Kidney epithelial cell (primary cell): Measurements from ENCODE around the gene SH3RF3. TPM values are rescaled to one million over a fixed set of nuclear protein-coding genes. Genes with fewer than 3 reads are reported as not detected.

Experiments used
- DNase-seq: peaks from one replicate; pipeline ENCODE4 v3.0.0-alpha.2; 2010; ENCODE audit warnings: low read depth
- H3K27me3 ChIP-seq: 2 replicates; pipeline ENCODE4 v1.6.0; 2011; ENCODE audit warnings: low read length; ENCODE audit not compliant: control insufficient read depth, insufficient read depth
- H3K36me3 ChIP-seq: 2 replicates; pipeline ENCODE4 v1.5.1; 2011; ENCODE audit warnings: low read length; ENCODE audit not compliant: control insufficient read depth, insufficient read depth
- H3K4me3 ChIP-seq: 2 replicates; pipeline ENCODE4 v1.5.1; 2011; ENCODE audit warnings: low read depth, mild to moderate bottlenecking, control low read depth, low read length
- CTCF ChIP-seq: IDR thresholded peaks from 2 replicates; pipeline ENCODE4 v1.5.1; 2011; ENCODE audit warnings: mild to moderate bottlenecking, moderate library complexity, low read length, control low read depth, inconsistent platforms; ENCODE audit not compliant: insufficient read depth, poor library complexity, severe bottlenecking
- total RNA-seq: library from RNA; depleted of rRNA; stranded (reverse); fragments of >200 nt; gene quantifications from 2 replicates; pipeline ENCODE4 v1.2.3, GENCODE V29; 2015

The SH3RF3 gene
- total RNA-seq, 1 donor from 2014 or later: 9.6 TPM

GRCh38 chr2:109247812-109248211 is 118.8 kb downstream of the SH3RF3 start:
- DNase-seq: no peak
- Histone ChIP-seq H3K36me3 (no peaks in the 10 kb centered on the region), H3K4me3 (no peak overlapping the region), H3K27me3 (no peaks in the 10 kb centered on the region)
- no peak for TF ChIP-seq CTCF

- no peak for DNase-seq
- no peak for TF ChIP-seq CTCF
- H3K27me3 ChIP-seq: no peaks in the 10 kb centered on the region
- H3K36me3 ChIP-seq: no peaks in the 10 kb centered on the region
- no peak overlapping the region for H3K4me3 ChIP-seq
These were observed 119.6 kb downstream of the SH3RF3 start for GRCh38 chr2:109248590-109248989.

GRCh38 chr2:109253217-109253616 is 124.2 kb downstream of the SH3RF3 start:
- TF ChIP-seq CTCF: no peak
- H3K36me3 ChIP-seq: no peaks in the 10 kb centered on the region
- H3K4me3 ChIP-seq: no peak overlapping the region
- no peaks in the 10 kb centered on the region for H3K27me3 ChIP-seq
- no peak for DNase-seq

- no peak for DNase-seq
- Histone ChIP-seq H3K27me3 (no peaks in the 10 kb centered on the region), H3K36me3 (no peaks in the 10 kb centered on the region), H3K4me3 (no peak overlapping the region)
- no peak for TF ChIP-seq CTCF
These were observed 125.3 kb downstream of the SH3RF3 start for GRCh38 chr2:109254174-109254904.

- no peak for TF ChIP-seq CTCF
- DNase-seq: no peak
- no peaks in the 10 kb centered on the region for H3K36me3 ChIP-seq
- no peak overlapping the region for H3K4me3 ChIP-seq
- H3K27me3 ChIP-seq: no peaks in the 10 kb centered on the region
These were observed 126.6 kb downstream of the SH3RF3 start for GRCh38 chr2:109255654-109256053.

- H3K27me3 ChIP-seq: no peaks in the 10 kb centered on the region
- no peak for DNase-seq
- no peaks in the 10 kb centered on the region for H3K36me3 ChIP-seq
- H3K4me3 ChIP-seq: no peak overlapping the region
- no peak for TF ChIP-seq CTCF
These were observed 127.1 kb downstream of the SH3RF3 start for GRCh38 chr2:109256111-109256510.
